ENCODE results near the gene PPT1. TPM values are rescaled to one million over a fixed set of nuclear protein-coding genes. Genes with fewer than 3 reads are reported as not detected.
"Not testable (repeated sequence)": the region's sequence is repeated elsewhere in the genome, so short reads cannot be mapped to it uniquely, and the experiment has no call there.

PPT1 gene
- total and polyA plus RNA-seq, 5 donors, result 37.6 to 59.0 (median 41.6) TPM

DNA sequence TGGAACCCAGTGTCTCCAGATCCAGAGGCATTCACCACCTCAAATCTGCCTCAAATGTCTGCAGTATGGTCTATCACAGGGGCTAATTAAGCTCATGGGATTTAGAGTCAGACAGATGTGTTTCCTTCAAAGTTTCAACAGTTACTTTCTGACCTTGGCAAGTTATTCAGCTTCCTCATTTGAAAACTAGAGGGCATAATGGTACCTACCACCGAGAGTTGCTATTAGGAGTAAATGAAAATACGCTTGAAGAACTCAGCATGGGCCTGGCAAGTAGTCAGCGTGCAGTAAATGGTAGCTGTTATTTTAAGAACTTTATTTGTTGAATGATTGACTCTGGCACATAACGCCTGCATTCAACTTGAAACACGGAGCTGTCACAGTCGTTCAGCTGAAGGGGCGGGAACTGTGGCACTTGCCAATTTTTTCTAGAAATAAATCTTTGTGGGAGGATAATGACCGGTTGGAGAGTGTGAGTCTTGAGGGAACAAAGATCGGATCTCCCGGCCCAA lies 57.8 kb downstream of the PPT1 start:
- intact Hi-C loops (cut with DNase I), result no loop called here
- ATAC-seq (peak in 1 of 2 donors; percentile 0), DNase-seq (no peak)
- Histone ChIP-seq H3K4me3 (ENCODE audit: low read length) (peak overlapping the region; percentile 54), H3K27me3 (ENCODE audit: control insufficient read depth, insufficient read depth) (no peaks in the 10 kb centered on the region), H3K4me1 (ENCODE audit: control insufficient read depth, insufficient read depth, low read length) (peaks cover 11% of the 10 kb centered on the region), H3K27ac (ENCODE audit: low read length) (peak overlapping the region; percentile 97), H3K9me3 (ENCODE audit: control insufficient read depth, low read length) (no peaks in the 10 kb centered on the region)
- under 1% methylated on average over 10 of the region's 10 CpGs for WGBS

DNA sequence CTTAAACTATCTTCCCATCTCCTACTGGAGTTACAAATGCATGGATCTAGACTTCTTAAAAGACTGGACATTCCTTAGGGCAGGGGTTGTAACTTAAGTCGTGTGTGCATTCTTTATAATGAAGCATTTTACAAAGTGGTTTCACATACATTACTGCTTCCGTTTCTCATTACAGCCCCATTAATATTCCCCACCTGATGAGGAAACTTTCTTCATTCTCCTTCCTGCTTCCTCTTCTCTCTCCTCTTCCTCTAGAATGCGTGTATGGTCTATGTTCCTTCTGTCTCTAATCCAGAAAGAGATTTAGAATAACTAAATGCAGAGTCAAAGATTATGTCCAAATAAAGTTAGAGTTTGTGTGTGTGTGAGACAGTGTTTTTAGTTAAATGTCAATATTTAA lies 58.4 kb downstream of the PPT1 start:
- intact Hi-C loops (cut with DNase I), result no loop called here
- DNase-seq (no peak), ATAC-seq (no peak)
- Histone ChIP-seq H3K27ac (ENCODE audit: low read length) (no peak overlapping the region), H3K4me1 (ENCODE audit: control insufficient read depth, insufficient read depth, low read length) (peaks cover 11% of the 10 kb centered on the region), H3K27me3 (ENCODE audit: control insufficient read depth, insufficient read depth) (no peaks in the 10 kb centered on the region), H3K4me3 (ENCODE audit: low read length) (no peak overlapping the region), H3K9me3 (ENCODE audit: control insufficient read depth, low read length) (no peaks in the 10 kb centered on the region)
- 46% methylated on average over 3 of the region's 3 CpGs for WGBS

DNA sequence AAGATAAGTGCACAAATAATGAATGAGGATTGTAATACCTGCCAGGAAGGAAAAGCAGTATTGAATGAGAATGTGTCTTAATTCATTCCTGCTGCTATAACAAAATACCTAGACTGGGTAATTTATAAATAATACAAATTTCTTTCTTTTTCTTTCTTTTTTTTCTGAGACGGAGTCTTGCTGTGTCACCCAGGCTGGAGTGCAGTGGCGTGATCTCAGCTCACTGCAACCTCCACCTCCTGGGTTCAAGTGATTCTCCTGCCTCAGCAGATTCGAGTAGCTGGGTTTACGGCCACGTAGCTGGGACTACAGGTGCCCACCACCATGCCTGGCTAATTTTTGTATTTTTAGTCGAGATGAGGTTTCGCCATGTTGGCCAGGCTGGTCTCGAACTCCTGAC lies 59.8 kb downstream of the PPT1 start:
- H3K27ac ChIP-seq (ENCODE audit: low read length); ATAC-seq; intact Hi-C loops (cut with DNase I); H3K4me3 ChIP-seq (ENCODE audit: low read length); H3K27me3 ChIP-seq (ENCODE audit: control insufficient read depth, insufficient read depth); H3K4me1 ChIP-seq (ENCODE audit: control insufficient read depth, insufficient read depth, low read length); H3K9me3 ChIP-seq (ENCODE audit: control insufficient read depth, low read length); DNase-seq: not testable (repeated sequence)
- WGBS, result 89% methylated on average over 8 of the region's 8 CpGs

DNA sequence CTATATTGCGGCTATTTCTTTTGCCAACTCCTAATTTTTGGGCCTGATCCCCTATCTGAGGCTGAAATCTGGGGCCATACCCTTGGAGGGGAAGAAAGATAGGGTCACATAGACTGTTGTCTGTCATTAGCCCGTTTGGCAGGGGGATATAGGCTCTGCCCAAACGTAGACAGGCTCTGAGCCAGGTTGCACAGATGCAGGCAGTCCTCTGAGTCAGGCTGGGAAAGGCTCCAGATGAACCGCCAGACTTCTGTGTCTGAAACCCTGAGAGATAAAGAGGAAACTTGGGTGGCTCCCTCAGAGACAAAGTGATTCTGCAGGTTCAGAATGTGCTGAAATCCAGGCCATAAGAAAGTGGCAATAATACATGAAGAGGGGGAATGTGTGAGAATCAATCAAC lies 60.5 kb downstream of the PPT1 start:
- WGBS, result 10% methylated on average over 4 of the region's 4 CpGs
- H3K27me3 ChIP-seq (ENCODE audit: control insufficient read depth, insufficient read depth), result no peaks in the 10 kb centered on the region
- peaks cover 8% of the 10 kb centered on the region for H3K4me1 ChIP-seq (ENCODE audit: control insufficient read depth, insufficient read depth, low read length)
- intact Hi-C loops (cut with DNase I), result no loop called here
- no peak overlapping the region for H3K4me3 ChIP-seq (ENCODE audit: low read length)
- H3K9me3 ChIP-seq (ENCODE audit: control insufficient read depth, low read length), result no peaks in the 10 kb centered on the region
- DNase-seq (peak; percentile 84 to 90 (median 86)), ATAC-seq (peak; percentile 5 to 16)
- H3K27ac ChIP-seq (ENCODE audit: low read length), result peak overlapping the region; percentile 82

DNA sequence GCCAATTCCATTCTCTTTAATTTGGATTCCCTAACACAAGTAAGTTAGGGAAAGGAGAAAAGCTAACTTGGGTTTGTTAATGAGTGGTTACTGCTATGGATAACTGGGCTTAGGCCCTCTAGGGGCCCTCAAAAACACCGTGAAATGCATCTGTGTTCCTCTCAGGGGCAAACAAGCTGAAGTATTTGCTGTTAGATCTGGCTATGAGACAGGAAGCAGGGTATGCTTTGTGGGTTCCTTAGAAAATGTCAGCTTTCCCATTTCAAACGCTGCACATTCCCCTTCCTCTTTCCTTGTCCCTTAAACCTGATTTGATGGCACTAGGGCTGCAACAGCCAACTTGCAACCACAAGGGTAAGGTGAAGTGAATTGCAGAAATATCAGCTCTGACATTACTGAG lies 62.2 kb downstream of the PPT1 start:
- H3K4me3 ChIP-seq (ENCODE audit: low read length), result no peak overlapping the region
- no peaks in the 10 kb centered on the region for H3K27me3 ChIP-seq (ENCODE audit: control insufficient read depth, insufficient read depth)
- WGBS, result 46% methylated on average over 2 of the region's 2 CpGs
- H3K9me3 ChIP-seq (ENCODE audit: control insufficient read depth, low read length), result no peaks in the 10 kb centered on the region
- intact Hi-C loops (cut with DNase I), result no loop called here
- H3K4me1 ChIP-seq (ENCODE audit: control insufficient read depth, insufficient read depth, low read length), result peaks cover 5% of the 10 kb centered on the region
- H3K27ac ChIP-seq (ENCODE audit: low read length), result peak overlapping the region; percentile 51
- ATAC-seq (no peak), DNase-seq (no peak)

DNA sequence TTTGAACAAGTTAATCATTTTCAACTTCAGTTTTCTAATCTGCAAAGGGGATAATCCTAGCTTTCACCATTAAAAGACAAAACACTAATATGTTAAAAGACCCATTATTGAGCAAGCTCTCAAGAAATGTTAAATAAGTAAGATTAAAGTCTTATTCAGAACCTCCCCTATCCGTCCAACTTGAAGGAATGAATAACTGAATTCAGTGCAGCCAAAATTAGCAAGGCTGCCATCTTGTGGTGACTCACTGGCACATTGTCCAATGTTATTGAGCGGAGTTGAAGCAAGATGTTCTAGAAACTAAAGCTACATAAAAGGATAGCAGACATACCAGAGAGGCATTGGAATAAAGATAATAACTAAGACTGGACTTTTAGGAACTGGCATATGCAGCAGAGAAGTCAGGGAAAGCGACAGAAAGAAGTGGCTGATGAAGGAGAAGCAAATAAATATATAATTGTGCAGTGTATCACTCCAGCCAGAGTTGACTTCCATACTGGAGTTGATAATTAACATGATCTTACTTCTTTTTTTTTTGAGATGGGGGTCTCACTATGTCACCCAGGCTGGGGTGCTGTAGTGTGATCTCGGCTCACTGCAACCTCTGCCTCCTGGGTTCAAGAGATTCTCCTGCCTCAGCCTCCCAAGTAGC lies 64.7 kb downstream of the PPT1 start:
- 47% methylated on average over 4 of the region's 4 CpGs for WGBS
- no peak overlapping the region for H3K27ac ChIP-seq (ENCODE audit: low read length)
- H3K4me3 ChIP-seq (ENCODE audit: low read length), result no peak overlapping the region
- no peaks in the 10 kb centered on the region for H3K27me3 ChIP-seq (ENCODE audit: control insufficient read depth, insufficient read depth)
- H3K4me1 ChIP-seq (ENCODE audit: control insufficient read depth, insufficient read depth, low read length), result peaks cover 3% of the 10 kb centered on the region
- no peaks in the 10 kb centered on the region for H3K9me3 ChIP-seq (ENCODE audit: control insufficient read depth, low read length)
- DNase-seq (peak in 2 of 3 donors; percentile 32 to 66), ATAC-seq (peak; percentile 34 to 52)
- intact Hi-C loops (cut with DNase I), result no loop called here

DNA sequence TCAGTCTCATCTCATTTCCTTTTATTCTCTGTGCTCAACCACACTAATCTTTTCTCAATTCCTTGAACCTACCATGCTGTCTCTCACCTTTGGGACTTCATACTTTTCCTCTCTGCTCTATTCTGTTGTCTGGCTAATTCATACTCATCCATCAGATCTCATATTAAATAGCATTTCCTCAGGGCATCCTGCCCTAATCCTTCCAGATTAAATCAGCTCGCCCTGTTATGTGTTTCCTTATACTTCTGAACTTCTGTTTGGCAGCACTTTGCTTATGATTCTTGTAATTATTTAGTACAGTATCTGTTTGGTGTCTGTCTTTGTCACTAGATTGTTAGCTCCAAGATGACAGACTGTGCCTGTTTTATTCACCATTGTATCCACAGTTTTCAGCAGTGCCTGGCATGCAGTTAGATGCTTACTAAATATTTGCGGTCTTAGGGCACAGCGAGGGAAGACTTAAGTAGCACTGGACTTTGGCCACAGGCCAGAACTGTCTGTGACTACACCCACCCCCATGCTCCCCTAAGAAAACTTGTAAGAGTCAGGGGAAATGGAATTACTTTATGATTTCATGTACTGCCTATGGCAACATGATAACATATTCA lies 66.4 kb downstream of the PPT1 start:
- intact Hi-C loops (cut with DNase I), result no loop called here
- no peaks in the 10 kb centered on the region for H3K27me3 ChIP-seq (ENCODE audit: control insufficient read depth, insufficient read depth)
- DNase-seq, result no peak
- WGBS, result 53% methylated on average over 3 of the region's 3 CpGs
- H3K4me3 ChIP-seq (ENCODE audit: low read length), result no peak overlapping the region
- H3K9me3 ChIP-seq (ENCODE audit: control insufficient read depth, low read length), result no peaks in the 10 kb centered on the region
- H3K4me1 ChIP-seq (ENCODE audit: control insufficient read depth, insufficient read depth, low read length), result no peaks in the 10 kb centered on the region
- ATAC-seq, result no peak
- H3K27ac ChIP-seq (ENCODE audit: low read length), result no peak overlapping the region

DNA sequence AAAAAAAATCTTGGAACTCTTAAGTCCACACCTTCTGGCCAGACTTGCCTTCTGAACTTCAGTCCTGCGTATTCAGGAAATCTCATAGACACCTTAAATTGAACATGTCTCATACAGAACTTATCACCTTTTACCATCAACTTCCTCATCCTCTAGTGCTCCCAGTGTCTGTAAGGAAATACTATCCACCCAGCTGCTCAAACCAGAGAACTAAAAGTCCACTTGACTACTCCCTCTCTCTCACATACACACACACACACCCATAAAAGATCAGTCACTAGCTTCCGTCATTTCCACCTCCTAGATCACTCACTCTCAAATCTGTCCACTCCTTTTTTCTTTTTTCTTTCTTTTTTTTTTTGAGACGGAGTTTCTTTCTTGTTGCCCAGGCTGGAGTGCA lies 67.4 kb downstream of the PPT1 start:
- intact Hi-C loops (cut with DNase I), result no loop called here
- ATAC-seq (no peak), DNase-seq (no peak)
- H3K9me3 ChIP-seq (ENCODE audit: control insufficient read depth, low read length), result no peaks in the 10 kb centered on the region
- no peaks in the 10 kb centered on the region for H3K4me1 ChIP-seq (ENCODE audit: control insufficient read depth, insufficient read depth, low read length)
- H3K4me3 ChIP-seq (ENCODE audit: low read length), result no peak overlapping the region
- H3K27ac ChIP-seq (ENCODE audit: low read length), result no peak overlapping the region
- WGBS, result 71% methylated on average over 3 of the region's 3 CpGs
- H3K27me3 ChIP-seq (ENCODE audit: control insufficient read depth, insufficient read depth), result no peaks in the 10 kb centered on the region

DNA sequence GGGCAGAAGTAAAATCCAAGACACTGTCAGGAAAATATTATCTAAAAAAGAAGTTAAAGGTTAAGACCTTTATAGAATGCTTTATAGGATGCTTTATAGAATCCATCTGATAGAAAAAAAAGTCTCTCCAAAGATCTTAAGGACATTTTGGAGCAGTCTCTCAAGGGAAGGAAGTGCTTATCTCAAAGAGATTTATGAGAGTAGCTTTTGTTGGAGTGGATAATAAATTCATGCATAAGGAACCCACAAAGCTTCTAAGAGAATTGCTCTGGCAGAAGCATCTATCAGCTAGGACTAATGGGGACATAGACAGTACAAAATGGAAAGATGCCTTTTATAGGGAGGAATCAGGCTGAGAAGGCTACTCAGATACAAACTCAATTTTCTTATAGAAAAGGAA lies 69.4 kb downstream of the PPT1 start:
- intact Hi-C loops (cut with DNase I), result no loop called here
- H3K4me3 ChIP-seq (ENCODE audit: low read length), result no peak overlapping the region
- no peaks in the 10 kb centered on the region for H3K27me3 ChIP-seq (ENCODE audit: control insufficient read depth, insufficient read depth)
- H3K27ac ChIP-seq (ENCODE audit: low read length), result no peak overlapping the region
- ATAC-seq, result no peak
- no peak for DNase-seq
- no peaks in the 10 kb centered on the region for H3K4me1 ChIP-seq (ENCODE audit: control insufficient read depth, insufficient read depth, low read length)
- no peaks in the 10 kb centered on the region for H3K9me3 ChIP-seq (ENCODE audit: control insufficient read depth, low read length)

DNA sequence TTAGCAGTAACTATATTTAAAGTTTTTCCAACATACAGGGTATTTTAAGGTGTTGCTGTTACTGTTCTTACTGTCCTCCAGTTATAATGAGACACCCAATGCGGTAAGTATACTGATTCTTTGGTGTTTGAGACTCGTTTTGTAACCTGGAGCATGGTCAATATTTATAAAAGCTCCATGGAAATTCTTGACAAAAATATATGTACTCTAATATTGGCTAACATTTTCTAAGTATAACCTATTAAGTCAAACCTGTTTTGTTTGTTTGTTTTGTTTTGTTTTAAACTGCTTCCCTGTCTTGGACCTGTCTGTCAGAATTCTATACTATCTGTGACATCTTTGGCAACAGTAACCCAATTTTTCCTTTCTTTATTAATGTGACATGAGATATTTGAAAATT lies 72.4 kb downstream of the PPT1 start:
- WGBS, result 76% methylated on average over 2 of the region's 2 CpGs
- H3K9me3 ChIP-seq (ENCODE audit: control insufficient read depth, low read length), result no peaks in the 10 kb centered on the region
- intact Hi-C loops (cut with DNase I), result no loop called here
- ATAC-seq (no peak), DNase-seq (no peak)
- no peaks in the 10 kb centered on the region for H3K27me3 ChIP-seq (ENCODE audit: control insufficient read depth, insufficient read depth)
- no peaks in the 10 kb centered on the region for H3K4me1 ChIP-seq (ENCODE audit: control insufficient read depth, insufficient read depth, low read length)
- H3K4me3 ChIP-seq (ENCODE audit: low read length), result no peak overlapping the region
- no peak overlapping the region for H3K27ac ChIP-seq (ENCODE audit: low read length)

DNA sequence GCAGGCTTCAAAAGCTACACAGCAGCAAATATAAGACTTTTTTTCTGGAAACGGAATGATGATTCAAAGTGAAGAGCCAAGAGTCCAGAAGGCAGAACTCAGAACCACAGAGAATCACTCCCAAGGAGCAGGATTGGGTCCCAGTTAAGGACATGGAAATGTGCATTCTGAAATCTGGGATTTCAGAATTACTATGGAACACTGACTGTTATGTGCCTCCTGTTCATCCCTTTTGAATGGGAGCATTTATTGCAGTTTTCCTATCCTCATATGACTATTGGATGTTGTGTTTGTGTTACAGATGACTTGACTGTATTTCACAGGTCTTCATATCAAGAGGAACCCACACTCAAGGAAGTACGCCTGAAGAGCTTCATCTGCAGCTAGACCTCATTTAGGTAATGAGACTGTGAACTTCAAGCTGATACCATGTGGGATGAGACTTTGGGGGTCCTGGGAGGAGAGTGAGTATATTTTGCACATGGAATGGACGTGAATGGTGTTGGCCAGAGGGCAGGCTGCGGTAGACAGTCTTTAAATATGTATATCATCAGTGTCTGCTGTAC lies 73.6 kb downstream of the PPT1 start:
- Histone ChIP-seq H3K27ac (ENCODE audit: low read length) (no peak overlapping the region), H3K9me3 (ENCODE audit: control insufficient read depth, low read length) (no peaks in the 10 kb centered on the region), H3K4me1 (ENCODE audit: control insufficient read depth, insufficient read depth, low read length) (no peaks in the 10 kb centered on the region), H3K27me3 (ENCODE audit: control insufficient read depth, insufficient read depth) (no peaks in the 10 kb centered on the region), H3K4me3 (ENCODE audit: low read length) (no peak overlapping the region)
- ATAC-seq (no peak), DNase-seq (no peak)
- intact Hi-C loops (cut with DNase I), result no loop called here
- WGBS, result 74% methylated on average over 4 of the region's 4 CpGs

Data from right cardiac atrium (tissue), 5 donors.